Measurements from ENCODE around the gene CTH.
"Not testable (repeated sequence)": the region's sequence is repeated elsewhere in the genome, so short reads cannot be mapped to it uniquely, and the experiment has no call there.

Gene CTH

DNA sequence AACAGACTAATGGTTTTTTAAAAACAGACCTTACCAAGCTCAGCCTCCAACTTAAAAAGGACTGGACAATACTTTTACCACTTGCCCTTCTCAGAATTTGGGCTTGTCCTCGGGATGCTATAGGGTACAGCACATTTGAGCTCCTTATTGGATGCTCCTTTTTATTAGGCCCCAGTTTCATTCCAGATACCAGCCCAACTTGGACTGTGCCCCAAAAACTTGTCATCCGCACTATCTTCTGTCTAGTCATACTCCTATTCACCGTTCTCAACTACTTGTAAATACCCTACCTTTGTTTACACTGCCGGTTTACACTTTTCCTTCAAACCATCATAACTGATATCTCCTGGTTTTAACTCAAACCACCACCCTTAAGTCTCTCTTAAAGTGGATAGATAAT lies 38.6 kb upstream of the CTH start:
- no peaks in the 10 kb centered on the region for H3K36me3 ChIP-seq
- no peak overlapping the region for H3K27ac ChIP-seq
- TF ChIP-seq, protein P1, sequence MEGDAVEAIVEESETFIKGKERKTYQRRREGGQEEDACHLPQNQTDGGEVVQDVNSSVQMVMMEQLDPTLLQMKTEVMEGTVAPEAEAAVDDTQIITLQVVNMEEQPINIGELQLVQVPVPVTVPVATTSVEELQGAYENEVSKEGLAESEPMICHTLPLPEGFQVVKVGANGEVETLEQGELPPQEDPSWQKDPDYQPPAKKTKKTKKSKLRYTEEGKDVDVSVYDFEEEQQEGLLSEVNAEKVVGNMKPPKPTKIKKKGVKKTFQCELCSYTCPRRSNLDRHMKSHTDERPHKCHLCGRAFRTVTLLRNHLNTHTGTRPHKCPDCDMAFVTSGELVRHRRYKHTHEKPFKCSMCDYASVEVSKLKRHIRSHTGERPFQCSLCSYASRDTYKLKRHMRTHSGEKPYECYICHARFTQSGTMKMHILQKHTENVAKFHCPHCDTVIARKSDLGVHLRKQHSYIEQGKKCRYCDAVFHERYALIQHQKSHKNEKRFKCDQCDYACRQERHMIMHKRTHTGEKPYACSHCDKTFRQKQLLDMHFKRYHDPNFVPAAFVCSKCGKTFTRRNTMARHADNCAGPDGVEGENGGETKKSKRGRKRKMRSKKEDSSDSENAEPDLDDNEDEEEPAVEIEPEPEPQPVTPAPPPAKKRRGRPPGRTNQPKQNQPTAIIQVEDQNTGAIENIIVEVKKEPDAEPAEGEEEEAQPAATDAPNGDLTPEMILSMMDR (IDR thresholded peaks at IDR 0.05): no peak
- H3K4me1 ChIP-seq (ENCODE audit: control insufficient read depth in 1 of 2, insufficient read depth in 1 of 2, low read depth in 1 of 2, low read length in 1 of 2): no peaks in the 10 kb centered on the region
- no peaks in the 10 kb centered on the region for H3K27me3 ChIP-seq
- no peaks in the 10 kb centered on the region for H3K9me3 ChIP-seq
- H3K4me3 ChIP-seq (ENCODE audit: low read depth in 1 of 2, low read length in 1 of 2): no peak overlapping the region

DNA sequence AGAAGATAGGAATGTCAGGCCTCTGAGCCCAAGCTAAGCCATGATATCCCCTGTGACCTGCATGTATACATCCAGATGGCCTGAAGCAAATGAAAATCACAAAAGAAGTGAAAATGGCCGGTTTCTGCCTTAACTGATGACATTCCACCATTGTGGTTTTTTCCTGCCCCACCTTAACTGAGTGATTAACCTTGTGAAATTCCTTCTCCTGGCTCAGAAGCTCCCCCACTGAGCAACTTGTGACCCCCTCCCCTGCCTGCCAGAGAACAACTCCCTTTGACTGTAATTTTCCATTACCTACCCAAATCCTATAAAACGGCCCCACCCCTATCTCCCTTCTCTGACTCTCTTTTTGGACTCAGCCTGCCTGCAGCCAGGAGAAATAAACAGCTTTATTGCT lies 37.5 kb upstream of the CTH start:
- not testable (repeated sequence) for H3K27me3 ChIP-seq; H3K4me1 ChIP-seq (ENCODE audit: control insufficient read depth in 1 of 2, insufficient read depth in 1 of 2, low read depth in 1 of 2, low read length in 1 of 2); H3K27ac ChIP-seq; H3K9me3 ChIP-seq; H3K4me3 ChIP-seq (ENCODE audit: low read depth in 1 of 2, low read length in 1 of 2); H3K36me3 ChIP-seq

DNA sequence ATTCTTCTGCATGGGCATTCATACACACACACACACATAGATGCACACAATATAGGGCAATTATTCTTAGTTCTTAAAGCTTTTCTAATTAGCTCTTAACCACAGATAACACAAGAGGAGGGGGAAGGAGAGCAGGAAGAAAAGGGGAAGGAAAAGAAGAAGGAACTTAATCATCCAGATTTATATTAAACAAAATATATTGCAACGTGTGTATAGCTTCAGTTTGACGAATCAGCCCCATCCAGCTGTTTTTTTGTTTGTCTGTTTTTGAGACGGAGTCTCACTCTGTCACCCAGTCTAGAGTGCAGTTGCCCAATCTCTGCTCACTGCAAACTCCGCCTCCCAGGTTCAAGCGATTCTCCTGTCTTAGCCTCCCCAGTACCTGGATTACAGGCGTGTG lies 34.9 kb upstream of the CTH start:
- TF ChIP-seq, protein P1 (IDR thresholded peaks at IDR 0.05): no peak
- Histone ChIP-seq H3K4me3 (ENCODE audit: low read depth in 1 of 2, low read length in 1 of 2) (no peak overlapping the region), H3K36me3 (no peaks in the 10 kb centered on the region), H3K4me1 (ENCODE audit: control insufficient read depth in 1 of 2, insufficient read depth in 1 of 2, low read depth in 1 of 2, low read length in 1 of 2) (no peaks in the 10 kb centered on the region), H3K27ac (no peak overlapping the region), H3K9me3 (no peaks in the 10 kb centered on the region), H3K27me3 (no peaks in the 10 kb centered on the region)

DNA sequence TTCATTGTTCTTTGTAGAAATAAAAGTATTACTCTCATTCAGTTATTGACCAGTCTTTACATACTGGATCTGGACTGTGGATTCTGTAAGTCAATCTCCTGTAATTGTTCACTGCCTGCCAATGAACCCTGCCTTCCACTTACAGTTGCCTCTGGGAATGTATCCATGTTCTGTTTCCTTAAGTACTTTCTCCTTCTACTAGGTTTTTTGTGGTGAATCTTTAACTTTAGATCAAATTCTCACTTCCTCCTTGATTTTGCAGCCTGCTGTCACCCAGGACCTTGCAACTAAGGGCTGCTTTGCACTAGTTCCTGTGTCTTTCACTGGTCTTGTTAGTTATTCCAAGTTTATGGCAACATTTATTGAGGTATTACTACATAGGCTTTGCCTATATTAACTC lies 28.4 kb upstream of the CTH start:
- Histone ChIP-seq H3K4me1 (ENCODE audit: control insufficient read depth in 1 of 2, insufficient read depth in 1 of 2, low read depth in 1 of 2, low read length in 1 of 2) (no peaks in the 10 kb centered on the region), H3K27me3 (no peaks in the 10 kb centered on the region), H3K36me3 (no peaks in the 10 kb centered on the region), H3K27ac (no peak overlapping the region), H3K9me3 (no peaks in the 10 kb centered on the region), H3K4me3 (ENCODE audit: low read depth in 1 of 2, low read length in 1 of 2) (no peak overlapping the region)
- TF ChIP-seq, protein P1 (IDR thresholded peaks at IDR 0.05): no peak

DNA sequence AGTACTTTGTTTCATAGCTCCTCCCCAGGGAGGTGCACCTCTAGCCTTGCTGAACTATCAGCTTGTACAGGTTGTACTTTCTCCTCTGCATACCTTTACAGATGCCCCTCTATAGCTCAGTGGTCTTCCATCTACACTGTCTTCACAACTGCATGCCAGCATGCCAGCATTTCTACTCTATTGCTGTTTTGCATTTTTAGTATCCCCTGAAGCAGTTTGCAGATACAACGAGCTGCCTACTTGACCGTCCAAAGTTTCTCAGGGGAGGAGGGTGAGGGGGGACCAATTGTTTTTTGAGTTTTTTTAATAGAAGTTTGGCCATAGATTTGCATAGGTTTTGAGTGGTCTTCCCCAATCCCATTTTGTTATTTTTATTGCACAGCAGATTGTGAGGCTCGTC lies 27.6 kb upstream of the CTH start:
- H3K4me1 ChIP-seq (ENCODE audit: control insufficient read depth in 1 of 2, insufficient read depth in 1 of 2, low read depth in 1 of 2, low read length in 1 of 2): no peaks in the 10 kb centered on the region
- TF ChIP-seq, protein P1 (IDR thresholded peaks at IDR 0.05): no peak
- no peak overlapping the region for H3K4me3 ChIP-seq (ENCODE audit: low read depth in 1 of 2, low read length in 1 of 2)

DNA sequence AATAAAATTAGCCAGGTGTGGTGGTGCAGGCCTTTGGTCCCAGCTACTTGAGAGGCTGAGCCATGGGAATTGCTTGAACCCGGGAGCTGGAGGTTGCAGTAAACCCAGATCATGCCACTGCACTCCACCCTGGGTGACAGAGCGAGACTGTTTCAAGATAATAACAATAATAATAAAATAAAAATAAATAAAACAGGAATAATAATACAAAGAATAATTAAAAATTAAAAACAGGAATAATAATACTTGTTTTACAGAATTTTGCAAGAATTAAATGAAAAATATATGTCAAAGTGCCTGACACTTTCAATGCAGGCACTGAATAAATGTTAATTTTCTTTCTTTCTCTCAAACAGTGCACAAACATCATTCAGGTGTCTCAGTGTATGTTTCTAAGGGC lies 26.5 kb upstream of the CTH start:
- H3K4me1 ChIP-seq (ENCODE audit: control insufficient read depth in 1 of 2, insufficient read depth in 1 of 2, low read depth in 1 of 2, low read length in 1 of 2): no peaks in the 10 kb centered on the region
- TF ChIP-seq, protein P1 (IDR thresholded peaks at IDR 0.05): no peak
- no peaks in the 10 kb centered on the region for H3K9me3 ChIP-seq
- H3K27ac ChIP-seq: no peak overlapping the region
- no peaks in the 10 kb centered on the region for H3K36me3 ChIP-seq
- H3K4me3 ChIP-seq (ENCODE audit: low read depth in 1 of 2, low read length in 1 of 2): no peak overlapping the region
- H3K27me3 ChIP-seq: no peaks in the 10 kb centered on the region

More for the DNA sequence above, 27.6 kb upstream of the CTH start:
- Histone ChIP-seq H3K27me3 (no peaks in the 10 kb centered on the region), H3K36me3 (no peaks in the 10 kb centered on the region), H3K9me3 (no peaks in the 10 kb centered on the region), H3K27ac (no peak overlapping the region)

Measured in neutrophil (primary cell).